ENCODE measurements around the gene NT5DC4. TPM values are rescaled to one million over a fixed set of nuclear protein-coding genes. Genes with fewer than 3 reads are reported as not detected.
A peak's percentile ranks its signal among the peaks of the same experiment; 100 is the strongest.

Gene NT5DC4
- total RNA-seq, 1 donor from 2014 or later = not detected

- no peak for DNase-seq (ENCODE audit: low spot score)
- Histone ChIP-seq H3K4me1 (peaks cover 15% of the 10 kb centered on the region), H4K20me1 (ENCODE audit: low read depth) (peaks cover 9% of the 10 kb centered on the region), H3K79me2 (ENCODE audit: low read depth) (peaks cover 35% of the 10 kb centered on the region), H3K9me3 (ENCODE audit: low read depth) (no peaks in the 10 kb centered on the region), H3K36me3 (peaks cover 24% of the 10 kb centered on the region), H3K27me3 (no peaks in the 10 kb centered on the region), H3F3A (ENCODE audit: low read depth) (peaks cover 9% of the 10 kb centered on the region), H3K4me3 (no peak overlapping the region), H3K9ac (no peak overlapping the region), H2AFZ (replicated peaks) (no peak overlapping the region), H3K27ac (no peak overlapping the region), H3K4me2 (no peak overlapping the region)
- Mint-ChIP-seq H3K36me3 (peaks cover 16% of the 10 kb centered on the region), H3K4me1 (peaks cover 30% of the 10 kb centered on the region), H3K27me3 (ENCODE audit: insufficient read depth, low read depth) (peaks cover 2% of the 10 kb centered on the region), H3K9me3 (no peaks in the 10 kb centered on the region), H3K27ac (no peak overlapping the region), H3K4me3 (peak overlapping the region; percentile 39)
- TF ChIP-seq EZH2 (IDR thresholded peaks at IDR 0.05) (no peak), CTCF (IDR thresholded peaks at IDR 0.05) (no peak), EZH2phosphoT487 (IDR thresholded peaks at IDR 0.05) (no peak)
Measured at GRCh38 chr2:112762276-112762675, 41.5 kb downstream of the NT5DC4 start.

- Mint-ChIP-seq H3K27me3 (ENCODE audit: insufficient read depth, low read depth) (peaks cover 2% of the 10 kb centered on the region), H3K4me3 (peak within 1 kb of the TSS; percentile 90), H3K36me3 (peaks cover 11% of the 10 kb centered on the region), H3K4me1 (peaks cover 30% of the 10 kb centered on the region), H3K9me3 (no peaks in the 10 kb centered on the region), H3K27ac (peak within 1 kb of the TSS; percentile 96)
- Histone ChIP-seq H3K9ac (peak within 1 kb of the TSS; percentile 9), H3K27me3 (no peaks in the 10 kb centered on the region), H3K36me3 (peaks cover 13% of the 10 kb centered on the region), H3K9me3 (ENCODE audit: low read depth) (no peaks in the 10 kb centered on the region), H3K4me1 (peaks cover 15% of the 10 kb centered on the region), H3K79me2 (ENCODE audit: low read depth) (peaks cover 33% of the 10 kb centered on the region), H3K27ac (no peak within 1 kb of the TSS), H3K4me2 (peak within 1 kb of the TSS; percentile 96), H4K20me1 (ENCODE audit: low read depth) (peaks cover 9% of the 10 kb centered on the region), H2AFZ (replicated peaks) (peak within 1 kb of the TSS; percentile 72), H3F3A (ENCODE audit: low read depth) (peaks cover 9% of the 10 kb centered on the region), H3K4me3 (peak within 1 kb of the TSS; percentile 80)
- peak; percentile 99 for DNase-seq (ENCODE audit: low spot score)
- TF ChIP-seq EZH2 (IDR thresholded peaks at IDR 0.05) (no peak), EZH2phosphoT487 (IDR thresholded peaks at IDR 0.05) (no peak), CTCF (IDR thresholded peaks at IDR 0.05) (no peak)
Measured at GRCh38 chr2:112764071-112765044, 43.5 kb downstream of the NT5DC4 start, which contains the start of gene CKAP2L. Gene CKAP2L, minus strand, starts transcription at chr2:112764609. Its CDS starts 11 bp downstream, at chr2:112764598.

GRCh38 chr2:112765251-112765650, 44.4 kb downstream of the NT5DC4 start:
- H3K9me3 Mint-ChIP-seq = no peaks in the 10 kb centered on the region
- peaks cover 15% of the 10 kb centered on the region for H3K4me1 ChIP-seq
- no peak overlapping the region for H3K9ac ChIP-seq
- no peak for DNase-seq (ENCODE audit: low spot score)
- no peak overlapping the region for H3K27ac ChIP-seq
- H3K36me3 ChIP-seq = peaks cover 4% of the 10 kb centered on the region
- peak overlapping the region; percentile 80 for H3K4me3 ChIP-seq
- H4K20me1 ChIP-seq (ENCODE audit: low read depth) = peaks cover 9% of the 10 kb centered on the region
- peaks cover 11% of the 10 kb centered on the region for H3K36me3 Mint-ChIP-seq
- peaks cover 2% of the 10 kb centered on the region for H3K27me3 Mint-ChIP-seq (ENCODE audit: insufficient read depth, low read depth)
- H2AFZ ChIP-seq (replicated peaks) = peak overlapping the region; percentile 55
- H3K4me2 ChIP-seq = peak overlapping the region; percentile 96
- peaks cover 30% of the 10 kb centered on the region for H3K4me1 Mint-ChIP-seq
- TF ChIP-seq CTCF (IDR thresholded peaks at IDR 0.05) = no peak
- no peak for TF ChIP-seq EZH2phosphoT487 (IDR thresholded peaks at IDR 0.05)
- no peak for TF ChIP-seq EZH2 (IDR thresholded peaks at IDR 0.05)
- peak overlapping the region; percentile 90 for H3K4me3 Mint-ChIP-seq
- peak overlapping the region; percentile 33 for H3K27ac Mint-ChIP-seq
- H3F3A ChIP-seq (ENCODE audit: low read depth) = peaks cover 9% of the 10 kb centered on the region
- H3K79me2 ChIP-seq (ENCODE audit: low read depth) = peaks cover 31% of the 10 kb centered on the region
- no peaks in the 10 kb centered on the region for H3K9me3 ChIP-seq (ENCODE audit: low read depth)
- H3K27me3 ChIP-seq = no peaks in the 10 kb centered on the region

Measured in neural progenitor cell (in vitro differentiated cells).